ENCODE results near the gene TBC1D3I.

DNA sequence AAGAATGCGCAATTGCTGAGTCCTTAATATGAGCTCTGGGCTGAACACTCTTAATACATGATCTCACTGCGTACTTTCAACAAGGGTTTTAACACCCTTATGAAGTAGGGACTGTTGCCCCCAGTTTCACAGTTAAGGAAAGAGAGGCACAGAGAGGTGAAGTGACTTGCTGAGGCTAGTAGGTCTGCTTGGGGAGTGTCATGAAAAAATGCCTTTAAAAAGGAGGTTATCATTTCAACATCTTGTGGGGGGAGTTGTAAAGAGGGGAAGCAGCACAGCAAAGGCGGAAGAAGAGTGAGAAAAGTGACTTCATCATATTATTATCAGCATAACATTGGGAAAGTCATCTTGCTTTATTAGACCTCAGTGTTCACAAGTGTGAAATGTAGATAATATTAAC is 51.4 kb downstream of the TBC1D3I start:
- TF ChIP-seq, protein P1, sequence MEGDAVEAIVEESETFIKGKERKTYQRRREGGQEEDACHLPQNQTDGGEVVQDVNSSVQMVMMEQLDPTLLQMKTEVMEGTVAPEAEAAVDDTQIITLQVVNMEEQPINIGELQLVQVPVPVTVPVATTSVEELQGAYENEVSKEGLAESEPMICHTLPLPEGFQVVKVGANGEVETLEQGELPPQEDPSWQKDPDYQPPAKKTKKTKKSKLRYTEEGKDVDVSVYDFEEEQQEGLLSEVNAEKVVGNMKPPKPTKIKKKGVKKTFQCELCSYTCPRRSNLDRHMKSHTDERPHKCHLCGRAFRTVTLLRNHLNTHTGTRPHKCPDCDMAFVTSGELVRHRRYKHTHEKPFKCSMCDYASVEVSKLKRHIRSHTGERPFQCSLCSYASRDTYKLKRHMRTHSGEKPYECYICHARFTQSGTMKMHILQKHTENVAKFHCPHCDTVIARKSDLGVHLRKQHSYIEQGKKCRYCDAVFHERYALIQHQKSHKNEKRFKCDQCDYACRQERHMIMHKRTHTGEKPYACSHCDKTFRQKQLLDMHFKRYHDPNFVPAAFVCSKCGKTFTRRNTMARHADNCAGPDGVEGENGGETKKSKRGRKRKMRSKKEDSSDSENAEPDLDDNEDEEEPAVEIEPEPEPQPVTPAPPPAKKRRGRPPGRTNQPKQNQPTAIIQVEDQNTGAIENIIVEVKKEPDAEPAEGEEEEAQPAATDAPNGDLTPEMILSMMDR (IDR thresholded peaks at IDR 0.05; ENCODE audit: low read depth, low read length, poor library complexity, severe bottlenecking) = no peak
- no peak for TF ChIP-seq EZH2phosphoT487 (IDR thresholded peaks at IDR 0.05; ENCODE audit: borderline replicate concordance, low read length)
